Measurements from ENCODE around the gene LRWD1. TPM values are rescaled to one million over a fixed set of nuclear protein-coding genes. Genes with fewer than 3 reads are reported as not detected.

Gene LRWD1
- total and polyA plus RNA-seq, 12 donors, result 7.3 to 48.9 (median 24.4) TPM

- H3K27me3 ChIP-seq, result no peaks in the 10 kb centered on the region
- peaks cover 0 to 59% of the 10 kb centered on the region in 2 donors for H3K36me3 ChIP-seq (replicated peaks in 1 of 2)
- WGBS, 4 donors, result 77 to 96% (median 86%) methylated on average over 3 of the region's 3 CpGs
These were observed 47.7 kb upstream of the LRWD1 start for GRCh38 chr7:102417105-102417504.

GRCh38 chr7:102418592-102418991 is 46.2 kb upstream of the LRWD1 start:
- DNase-seq, result no peak
- H3K27ac ChIP-seq, result no peak overlapping the region
- peaks cover 0 to 56% of the 10 kb centered on the region in 2 donors for H3K36me3 ChIP-seq (replicated peaks in 1 of 2)
- WGBS, 4 donors, result 93 to 96% (median 95%) methylated on average over 5 of the region's 5 CpGs
- TF ChIP-seq POLR2A (IDR thresholded peaks at IDR 0.05) (no peak), CTCF (IDR thresholded peaks at IDR 0.05) (no peak)
- H3K4me1 ChIP-seq (replicated peaks in 1 of 2), result peaks cover 6 to 11% of the 10 kb centered on the region in 2 donors
- no peak overlapping the region for H3K4me3 ChIP-seq
- no peaks in the 10 kb centered on the region for H3K27me3 ChIP-seq
- H3K9me3 ChIP-seq (replicated peaks in 1 of 3), result no peaks in the 10 kb centered on the region
- intact Hi-C loops (cut with DNase I), result loop anchor here in 1 of 2 donors (10.0 kb wide), 1 partner anchor 46 kb away; the partner anchor contains the start of genes ALKBH4 and LRWD1

More at GRCh38 chr7:102417105-102417504, 47.7 kb upstream of the LRWD1 start:
- intact Hi-C loops (cut with DNase I), result loop anchor here in 1 of 2 donors (10.0 kb wide), 1 partner anchor 48 kb away; the partner anchor contains the start of genes ALKBH4 and LRWD1
- H3K4me3 ChIP-seq, result no peak overlapping the region
- no peak for DNase-seq
- H3K4me1 ChIP-seq (replicated peaks in 1 of 2), result peaks cover 6 to 20% of the 10 kb centered on the region in 2 donors
- no peak overlapping the region for H3K27ac ChIP-seq
- TF ChIP-seq CTCF (IDR thresholded peaks at IDR 0.05) (no peak), POLR2A (IDR thresholded peaks at IDR 0.05) (no peak)
- H3K9me3 ChIP-seq (replicated peaks in 1 of 3), result no peaks in the 10 kb centered on the region

GRCh38 chr7:102421706-102422240 is 43.0 kb upstream of the LRWD1 start:
- no peak overlapping the region for H3K27ac ChIP-seq
- H3K36me3 ChIP-seq (replicated peaks in 1 of 2), result peaks cover 0 to 60% of the 10 kb centered on the region in 2 donors
- H3K27me3 ChIP-seq, result no peaks in the 10 kb centered on the region
- intact Hi-C loops (cut with DNase I), result no loop called here
- no peaks in the 10 kb centered on the region for H3K9me3 ChIP-seq (replicated peaks in 1 of 3)
- no peak overlapping the region for H3K4me3 ChIP-seq
- TF ChIP-seq POLR2A (IDR thresholded peaks at IDR 0.05) (no peak), CTCF (IDR thresholded peaks at IDR 0.05) (no peak)
- H3K4me1 ChIP-seq (replicated peaks in 1 of 2), result no peaks in the 10 kb centered on the region
- DNase-seq, result no peak
- WGBS, 4 donors, result 89 to 91% (median 90%) methylated on average over 10 of the region's 10 CpGs

- no peak for TF ChIP-seq POLR2A (IDR thresholded peaks at IDR 0.05)
- DNase-seq, result no peak
- Histone ChIP-seq H3K36me3 (replicated peaks in 1 of 2) (peaks cover 0 to 58% of the 10 kb centered on the region in 2 donors), H3K27ac (no peak overlapping the region), H3K4me1 (replicated peaks in 1 of 2) (no peaks in the 10 kb centered on the region), H3K27me3 (no peaks in the 10 kb centered on the region), H3K9me3 (replicated peaks in 1 of 3) (no peaks in the 10 kb centered on the region), H3K4me3 (no peak overlapping the region)
- 67 to 81% (median 73%) methylated on average over 6 to 12 of the region's 12 CpGs for WGBS, 4 donors
- intact Hi-C loops (cut with DNase I), result no loop called here
These were observed 40.6 kb upstream of the LRWD1 start for GRCh38 chr7:102424129-102424551.

- intact Hi-C loops (cut with DNase I), result no loop called here
- peaks cover 0 to 53% of the 10 kb centered on the region in 2 donors for H3K36me3 ChIP-seq (replicated peaks in 1 of 2)
- H3K4me3 ChIP-seq, result no peak overlapping the region
- no peaks in the 10 kb centered on the region for H3K9me3 ChIP-seq (replicated peaks in 1 of 3)
- WGBS, 4 donors, result 72 to 89% (median 78%) methylated on average over 7 to 13 of the region's 13 CpGs
- TF ChIP-seq POLR2A (IDR thresholded peaks at IDR 0.05) (no peak), CTCF (IDR thresholded peaks at IDR 0.05) (no peak)
- no peaks in the 10 kb centered on the region for H3K4me1 ChIP-seq (replicated peaks in 1 of 2)
- DNase-seq, result no peak
- H3K27me3 ChIP-seq, result no peaks in the 10 kb centered on the region
- peak overlapping the region in 1 of 5 donors; percentile 75 for H3K27ac ChIP-seq
These were observed 40.0 kb upstream of the LRWD1 start for GRCh38 chr7:102424787-102425218.
